Measurements from ENCODE around the gene PLAU. TPM values are rescaled to one million over a fixed set of nuclear protein-coding genes. Genes with fewer than 3 reads are reported as not detected.

PLAU gene
- total and polyA plus RNA-seq, 2 experiments from 2014 or later: 5.2 to 11.1 TPM

DNA sequence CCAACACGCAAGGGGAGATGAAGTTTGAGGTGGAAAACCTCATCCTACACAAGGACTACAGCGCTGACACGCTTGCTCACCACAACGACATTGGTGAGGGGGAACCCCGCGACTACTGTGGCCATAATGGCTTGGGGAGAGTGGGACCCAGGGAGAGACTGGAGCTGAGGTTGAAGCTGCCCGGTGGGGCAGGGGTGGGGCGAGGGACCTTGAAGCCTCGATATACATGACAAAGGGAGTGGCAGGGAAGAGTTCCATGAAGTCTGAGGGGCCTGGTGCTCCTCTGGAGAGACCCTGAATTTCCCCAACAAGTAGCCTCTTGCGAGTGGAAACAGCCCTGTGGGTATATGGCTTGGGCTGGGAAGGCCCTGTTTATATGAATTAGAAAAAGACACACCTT is 3.1 kb downstream of the PLAU start:
- H3K27me3 ChIP-seq: peaks cover 6% of the 10 kb centered on the region
- DNase-seq (ENCODE audit: low spot score): no peak
- no peak overlapping the region for H3K4me2 ChIP-seq
- no peak overlapping the region for H2AFZ ChIP-seq
- H3K9me3 ChIP-seq (ENCODE audit: low read depth): no peaks in the 10 kb centered on the region
- WGBS (ENCODE audit: low lambda C conversion rate, missing lambda C conversion rate): 83% methylated on average over 10 of the region's 10 CpGs
- no peak overlapping the region for H3K4me3 ChIP-seq
- no peaks in the 10 kb centered on the region for H4K20me1 ChIP-seq (ENCODE audit: insufficient read depth, poor library complexity, severe bottlenecking)
- no peaks in the 10 kb centered on the region for H3K36me3 ChIP-seq (replicated peaks; ENCODE audit: insufficient read depth, low read depth)
- TF ChIP-seq, protein P1, sequence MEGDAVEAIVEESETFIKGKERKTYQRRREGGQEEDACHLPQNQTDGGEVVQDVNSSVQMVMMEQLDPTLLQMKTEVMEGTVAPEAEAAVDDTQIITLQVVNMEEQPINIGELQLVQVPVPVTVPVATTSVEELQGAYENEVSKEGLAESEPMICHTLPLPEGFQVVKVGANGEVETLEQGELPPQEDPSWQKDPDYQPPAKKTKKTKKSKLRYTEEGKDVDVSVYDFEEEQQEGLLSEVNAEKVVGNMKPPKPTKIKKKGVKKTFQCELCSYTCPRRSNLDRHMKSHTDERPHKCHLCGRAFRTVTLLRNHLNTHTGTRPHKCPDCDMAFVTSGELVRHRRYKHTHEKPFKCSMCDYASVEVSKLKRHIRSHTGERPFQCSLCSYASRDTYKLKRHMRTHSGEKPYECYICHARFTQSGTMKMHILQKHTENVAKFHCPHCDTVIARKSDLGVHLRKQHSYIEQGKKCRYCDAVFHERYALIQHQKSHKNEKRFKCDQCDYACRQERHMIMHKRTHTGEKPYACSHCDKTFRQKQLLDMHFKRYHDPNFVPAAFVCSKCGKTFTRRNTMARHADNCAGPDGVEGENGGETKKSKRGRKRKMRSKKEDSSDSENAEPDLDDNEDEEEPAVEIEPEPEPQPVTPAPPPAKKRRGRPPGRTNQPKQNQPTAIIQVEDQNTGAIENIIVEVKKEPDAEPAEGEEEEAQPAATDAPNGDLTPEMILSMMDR (IDR thresholded peaks at IDR 0.05; ENCODE audit: poor library complexity): no peak
- TF ChIP-seq EZH2phosphoT487 (IDR thresholded peaks at IDR 0.05; ENCODE audit: low read depth, severe bottlenecking, unreplicated experiment) (no peak), EZH2 (IDR thresholded peaks at IDR 0.05; ENCODE audit: borderline replicate concordance) (no peak)
- H3K4me1 ChIP-seq (ENCODE audit: insufficient read depth): peaks cover 21% of the 10 kb centered on the region
- H3K79me2 ChIP-seq: no peaks in the 10 kb centered on the region
- no peak overlapping the region for H3K27ac ChIP-seq
- H3K9me2 ChIP-seq (replicated peaks; ENCODE audit: insufficient read depth): no peaks in the 10 kb centered on the region

DNA sequence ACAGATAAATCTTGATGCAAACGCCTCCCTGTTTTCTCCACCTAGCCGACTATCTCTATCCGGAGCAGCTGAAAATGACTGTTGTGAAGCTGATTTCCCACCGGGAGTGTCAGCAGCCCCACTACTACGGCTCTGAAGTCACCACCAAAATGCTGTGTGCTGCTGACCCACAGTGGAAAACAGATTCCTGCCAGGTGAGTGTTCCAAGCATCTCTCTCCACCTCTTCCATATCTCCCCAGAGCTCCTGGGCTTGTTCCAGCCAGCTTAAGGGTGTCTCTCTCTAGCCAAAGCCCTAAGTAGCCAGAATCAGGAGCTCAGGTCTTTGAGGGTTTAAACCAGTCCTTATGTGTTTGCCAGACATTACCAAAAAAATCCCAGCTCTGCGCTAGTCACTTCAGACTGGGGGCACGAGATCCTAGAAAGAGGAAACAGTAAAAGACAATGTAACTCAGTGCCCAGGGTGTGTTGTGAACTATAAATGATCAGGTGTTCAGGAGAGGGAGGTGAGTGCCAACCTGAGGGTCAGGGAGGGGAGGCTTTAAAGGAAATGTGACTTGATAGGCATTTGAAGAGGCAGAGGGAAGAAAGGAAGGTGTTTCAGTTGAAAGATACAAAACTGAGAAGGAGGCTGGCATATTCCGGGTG is 4.4 kb downstream of the PLAU start:
- Histone ChIP-seq H3K27ac (no peak overlapping the region), H3K4me3 (no peak overlapping the region), H4K20me1 (ENCODE audit: insufficient read depth, poor library complexity, severe bottlenecking) (no peaks in the 10 kb centered on the region), H3K4me1 (ENCODE audit: insufficient read depth) (peaks cover 15% of the 10 kb centered on the region), H3K9me2 (replicated peaks; ENCODE audit: insufficient read depth) (no peaks in the 10 kb centered on the region), H3K4me2 (no peak overlapping the region), H3K79me2 (no peaks in the 10 kb centered on the region), H3K36me3 (replicated peaks; ENCODE audit: insufficient read depth, low read depth) (no peaks in the 10 kb centered on the region), H2AFZ (no peak overlapping the region), H3K9me3 (ENCODE audit: low read depth) (no peaks in the 10 kb centered on the region), H3K27me3 (peaks cover 6% of the 10 kb centered on the region)
- WGBS (ENCODE audit: low lambda C conversion rate, missing lambda C conversion rate): 70% methylated on average over 8 of the region's 8 CpGs
- no peak for TF ChIP-seq EZH2phosphoT487 (IDR thresholded peaks at IDR 0.05; ENCODE audit: low read depth, severe bottlenecking, unreplicated experiment)
- TF ChIP-seq, protein P1 (IDR thresholded peaks at IDR 0.05; ENCODE audit: poor library complexity): no peak
- TF ChIP-seq EZH2 (IDR thresholded peaks at IDR 0.05; ENCODE audit: borderline replicate concordance): no peak
- DNase-seq (ENCODE audit: low spot score): no peak

DNA sequence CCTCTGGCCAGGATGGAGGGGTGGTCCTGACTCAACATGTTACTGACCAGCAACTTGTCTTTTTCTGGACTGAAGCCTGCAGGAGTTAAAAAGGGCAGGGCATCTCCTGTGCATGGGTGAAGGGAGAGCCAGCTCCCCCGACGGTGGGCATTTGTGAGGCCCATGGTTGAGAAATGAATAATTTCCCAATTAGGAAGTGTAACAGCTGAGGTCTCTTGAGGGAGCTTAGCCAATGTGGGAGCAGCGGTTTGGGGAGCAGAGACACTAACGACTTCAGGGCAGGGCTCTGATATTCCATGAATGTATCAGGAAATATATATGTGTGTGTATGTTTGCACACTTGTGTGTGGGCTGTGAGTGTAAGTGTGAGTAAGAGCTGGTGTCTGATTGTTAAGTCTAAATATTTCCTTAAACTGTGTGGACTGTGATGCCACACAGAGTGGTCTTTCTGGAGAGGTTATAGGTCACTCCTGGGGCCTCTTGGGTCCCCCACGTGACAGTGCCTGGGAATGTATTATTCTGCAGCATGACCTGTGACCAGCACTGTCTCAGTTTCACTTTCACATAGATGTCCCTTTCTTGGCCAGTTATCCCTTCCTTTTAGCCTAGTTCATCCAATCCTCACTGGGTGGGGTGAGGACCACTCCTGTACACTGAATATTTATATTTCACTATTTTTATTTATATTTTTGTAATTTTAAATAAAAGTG is 6.0 kb downstream of the PLAU start:
- peaks cover 5% of the 10 kb centered on the region for H3K27me3 ChIP-seq
- H3K4me2 ChIP-seq: no peak overlapping the region
- no peak overlapping the region for H3K4me3 ChIP-seq
- 87% methylated on average over 5 of the region's 5 CpGs for WGBS (ENCODE audit: low lambda C conversion rate, missing lambda C conversion rate)
- no peak for DNase-seq (ENCODE audit: low spot score)
- no peaks in the 10 kb centered on the region for H3K79me2 ChIP-seq
- no peaks in the 10 kb centered on the region for H3K9me2 ChIP-seq (replicated peaks; ENCODE audit: insufficient read depth)
- no peak overlapping the region for H3K27ac ChIP-seq
- no peak overlapping the region for H2AFZ ChIP-seq
- TF ChIP-seq EZH2phosphoT487 (IDR thresholded peaks at IDR 0.05; ENCODE audit: low read depth, severe bottlenecking, unreplicated experiment) (no peak), EZH2 (IDR thresholded peaks at IDR 0.05; ENCODE audit: borderline replicate concordance) (no peak)
- TF ChIP-seq, protein P1 (IDR thresholded peaks at IDR 0.05; ENCODE audit: poor library complexity): no peak
- H3K4me1 ChIP-seq (ENCODE audit: insufficient read depth): peaks cover 6% of the 10 kb centered on the region
- H4K20me1 ChIP-seq (ENCODE audit: insufficient read depth, poor library complexity, severe bottlenecking): no peaks in the 10 kb centered on the region
- no peaks in the 10 kb centered on the region for H3K9me3 ChIP-seq (ENCODE audit: low read depth)
- no peaks in the 10 kb centered on the region for H3K36me3 ChIP-seq (replicated peaks; ENCODE audit: insufficient read depth, low read depth)

Data from hepatocyte (in vitro differentiated cells).